ENCODE measurements around the gene GJB3. TPM values are rescaled to one million over a fixed set of nuclear protein-coding genes. Genes with fewer than 3 reads are reported as not detected.

GJB3 gene
- total and polyA plus RNA-seq, 2 of the 13 experiments (the other 11 are each of a cell fraction or from before 2014, with no cell fraction given) = not detected

- Histone ChIP-seq H3K4me2 (ENCODE audit: low read depth, low read length) (no peak overlapping the region), H3K27ac (ENCODE audit: extremely low read length, insufficient read depth, low read length) (no peak overlapping the region), H3K4me1 (ENCODE audit: insufficient read depth, low read length) (peaks cover 27% of the 10 kb centered on the region), H3K36me3 (replicated peaks in 1 of 2; ENCODE audit: control insufficient read depth in 1 of 2, insufficient read depth in 2 of 2, low read length in 2 of 2) (no peaks in the 10 kb centered on the region), H3K27me3 (ENCODE audit: control insufficient read depth in 1 of 2, insufficient read depth in 2 of 2, low read length in 2 of 2) (no peaks in the 10 kb centered on the region; a peak in 1 of 5 replicates), H3K9ac (ENCODE audit: insufficient read depth, low read depth, low read length) (no peak overlapping the region), H4K20me1 (ENCODE audit: insufficient read depth, low read length) (no peaks in the 10 kb centered on the region), H3K79me2 (ENCODE audit: insufficient read depth, low read length) (no peaks in the 10 kb centered on the region), H2AFZ (ENCODE audit: low read length) (no peak overlapping the region), H3K4me3 (replicated peaks in 1 of 3; ENCODE audit: insufficient read depth in 1 of 3, low read depth in 2 of 3, low read length in 3 of 3) (no peak overlapping the region), H3K9me3 (ENCODE audit: low read length) (no peaks in the 10 kb centered on the region)
- FAIRE-seq (no peak), DNase-seq (ENCODE audit: low spot score) (no peak), ATAC-seq (no peak)
- WGBS (ENCODE audit: low lambda C conversion rate) = 76% methylated on average over 3 of the region's 3 CpGs
- ChIA-PET CTCF (ENCODE audit: low intra/inter-chr PET ratio, low total read pairs) (no interaction called here), POLR2A (no interaction called here)
- intact Hi-C loops (cut with micrococcal nuclease; ENCODE audit: unreplicated experiment) (no loop called here), in situ Hi-C loops (cut with HindIII; ENCODE audit: extremely low pct_ligation_motif_present, low pct_unique_long_range_greater_than_20kb) (no loop called here)
- no peak for TF ChIP-seq ZSCAN30 (CRISPR knock-in tag; IDR thresholded peaks at IDR 0.05)
- TF ChIP-seq ATF7 (IDR thresholded peaks at IDR 0.05) = peak; percentile 80
- no peak for TF ChIP-seq ATF7 (CRISPR knock-in tag; IDR thresholded peaks at IDR 0.05)
- no TSS peak for BruUV-seq (replicated peaks)
These were observed 41.2 kb downstream of the GJB3 start for GRCh38 chr1:34822202-34822601.

- Histone ChIP-seq H3K27me3 (ENCODE audit: control insufficient read depth in 1 of 2, insufficient read depth in 2 of 2, low read length in 2 of 2) (no peaks in the 10 kb centered on the region; a peak in 2 of 5 replicates), H3K27ac (ENCODE audit: extremely low read length, insufficient read depth, low read length) (no peak overlapping the region), H4K20me1 (ENCODE audit: insufficient read depth, low read length) (no peaks in the 10 kb centered on the region), H2AFZ (ENCODE audit: low read length) (no peak overlapping the region), H3K79me2 (ENCODE audit: insufficient read depth, low read length) (no peaks in the 10 kb centered on the region), H3K9ac (ENCODE audit: insufficient read depth, low read depth, low read length) (peak overlapping the region; percentile 33; the same call in 1 of the 2 replicates), H3K4me1 (ENCODE audit: insufficient read depth, low read length) (peaks cover 31% of the 10 kb centered on the region), H3K4me3 (replicated peaks in 1 of 3; ENCODE audit: insufficient read depth in 1 of 3, low read depth in 2 of 3, low read length in 3 of 3) (peak overlapping the region in 2 of 3 experiments; percentile 38 to 62; a peak in 4 of 6 replicates), H3K36me3 (replicated peaks in 1 of 2; ENCODE audit: control insufficient read depth in 1 of 2, insufficient read depth in 2 of 2, low read length in 2 of 2) (no peaks in the 10 kb centered on the region), H3K9me3 (ENCODE audit: low read length) (no peaks in the 10 kb centered on the region), H3K4me2 (ENCODE audit: low read depth, low read length) (peak overlapping the region; percentile 85)
- in situ Hi-C loops (cut with HindIII; ENCODE audit: extremely low pct_ligation_motif_present, low pct_unique_long_range_greater_than_20kb) = no loop called here
- WGBS (ENCODE audit: low lambda C conversion rate) = 29% methylated on average over 3 of the region's 3 CpGs
- no peak for DNase-seq (ENCODE audit: low spot score)
- BruUV-seq (replicated peaks) = no TSS peak
- CTCF ChIA-PET (ENCODE audit: low intra/inter-chr PET ratio, low total read pairs) = interaction anchor here (1.5 kb wide), 1 partner anchor 28 kb away, joined by 9 read pairs; no protein-coding TSS in a partner anchor
- ATAC-seq = no peak
- FAIRE-seq = no peak
- 0 out of 2 replicates have a peak, but pooled peaks have one; percentile 14 for TF ChIP-seq THAP7 (CRISPR knock-in tag; IDR thresholded peaks at IDR 0.05)
- TF ChIP-seq ZNF768 (CRISPR knock-in tag; IDR thresholded peaks at IDR 0.05) = peak; percentile 83
- peak; percentile 10 for TF ChIP-seq ZFP36 (IDR thresholded peaks at IDR 0.05; ENCODE audit: borderline replicate concordance, low read depth, low read length, partially characterized antibody)
- TF ChIP-seq UBTF (CRISPR knock-in tag; IDR thresholded peaks at IDR 0.05) = no peak
- no peak for TF ChIP-seq ATF7-NPFF (CRISPR knock-in tag; IDR thresholded peaks at IDR 0.05; ENCODE audit: low read depth)
- intact Hi-C loops (cut with micrococcal nuclease; ENCODE audit: unreplicated experiment) = no loop called here
- POLR2A ChIA-PET = interaction anchor here (1.0 to 1.1 kb wide), 2 partner anchors 19 to 35 kb away, joined by 3 read pairs; partner anchors contain the start of gene SMIM12
These were observed 43.9 kb downstream of the GJB3 start for GRCh38 chr1:34824817-34825454.
